HCT116 (cell line): ENCODE results near the gene DPP6. TPM values are rescaled to one million over a fixed set of nuclear protein-coding genes. Genes with fewer than 3 reads are reported as not detected.

Experiments used
- ATAC-seq: fragments of 200-7000 bp; cut with Tn5 transposase; 2 replicates; pipeline ENCODE4 v1.9.1; 2020; ENCODE audit warnings: mild to moderate bottlenecking, moderate library complexity
- BruUV-seq: library from RNA; stranded (reverse); fragments of 400-500 nt; replicated peaks from 2 replicates; lab custom pipeline; 2021; lab: Mats Ljungman, UMichigan
- CTCF ChIA-PET: fragments of 300-600 bp; sonication (Branson Sonifier 250); formaldehyde crosslinking; loops from one replicate; lab custom pipeline; 2021; ENCODE audit warnings: antibody characterized with exemption; lab: Charles Lee
- POLR2A ChIA-PET: fragments of 300-600, 350-600 bp; sonication (Branson Sonifier 250); formaldehyde crosslinking; loops from one replicate; lab custom pipeline; 2021; ENCODE audit warnings: antibody characterized with exemption; lab: Charles Lee
- RAD21 ChIA-PET, 2 experiments: fragments of 300-600 bp; sonication (Branson Sonifier 250); formaldehyde crosslinking; loops; one replicate each; lab custom pipeline; 2023; ENCODE audit warnings: low total read pairs in 2 of 2; ENCODE audit not compliant: uncharacterized antibody in 2 of 2, unreplicated experiment in 2 of 2, low non-redundant PET in 1 of 2; lab: Charles Lee
- DNase-seq: peaks from one replicate; pipeline ENCODE4 v3.0.0-alpha.2; 2010; ENCODE audit warnings: low read depth, low spot score
- H2AFZ ChIP-seq: fragments of 200-600 bp; shearing (Covaris generic), sonication (generic); 2 replicates; pipeline ENCODE4 v1.6.1; 2017; ENCODE audit warnings: low read depth, mixed run types, mixed read lengths, antibody characterized with exemption, low read length; ENCODE audit not compliant: poor library complexity, severe bottlenecking
- H3K27ac ChIP-seq: 2 replicates; pipeline ENCODE4 v1.5.1; 2012; ENCODE audit warnings: low read depth, low read length
- H3K27me3 ChIP-seq: fragments of 200-600 bp; sonication (generic); 2 replicates; pipeline ENCODE4 v1.6.1; 2016; ENCODE audit warnings: mixed run types, low read length, mixed read lengths; ENCODE audit not compliant: insufficient read depth
- H3K36me3 ChIP-seq, 2 experiments: fragments of 200-500 bp in 1 of 2; fragments of 200-600 bp in 1 of 2; sonication (Bioruptor generic) in 1 of 2; sonication (generic) in 1 of 2; 2 replicates each; pipeline versions ENCODE4 v1.5.1 to v1.6.1; 2014 to 2016; ENCODE audit warnings: low read length in 2 of 2, inconsistent platforms in 1 of 2, mixed read lengths in 1 of 2, mixed run types in 1 of 2; ENCODE audit not compliant: insufficient read depth in 2 of 2, control insufficient read depth in 1 of 2
- H3K4me1 ChIP-seq, 2 experiments: fragments of 200-600 bp in 1 of 2; sonication (generic) in 1 of 2; 2 replicates each; pipeline versions ENCODE4 v1.5.1 to v1.6.1; 2012 to 2017; ENCODE audit warnings: low read length in 2 of 2, inconsistent platforms in 1 of 2, mild to moderate bottlenecking in 1 of 2, mixed read lengths in 1 of 2, mixed run types in 1 of 2, moderate library complexity in 1 of 2; ENCODE audit not compliant: insufficient read depth in 2 of 2, control insufficient read depth in 1 of 2
- H3K4me2 ChIP-seq: fragments of 200-600 bp; sonication (generic); 2 replicates; pipeline ENCODE4 v1.6.1; 2017; ENCODE audit warnings: mixed run types, low read length, mixed read lengths
- H3K4me3 ChIP-seq, 2 experiments: fragments of 200-600 bp in 1 of 2; sonication (generic) in 1 of 2; replicated peaks in 1 of 2; 2 replicates each; pipeline ENCODE4 v1.5.1; 2011 to 2016; ENCODE audit warnings: low read length in 2 of 2, control low read depth in 1 of 2, low read depth in 1 of 2, mild to moderate bottlenecking in 1 of 2, mixed read lengths in 1 of 2, mixed run types in 1 of 2
- H3K79me2 ChIP-seq: fragments of 200-600 bp; sonication (generic); 2 replicates; pipeline ENCODE4 v1.6.1; 2017; ENCODE audit warnings: mild to moderate bottlenecking, mixed run types, low read length, moderate library complexity, mixed read lengths; ENCODE audit not compliant: insufficient read depth
- H3K9ac ChIP-seq: fragments of 200-600 bp; sonication (generic); 2 replicates; pipeline ENCODE4 v1.6.1; 2016; ENCODE audit warnings: low read length, mixed read lengths
- H3K9me2 ChIP-seq: fragments of 200-600 bp; sonication (generic), shearing (Covaris generic); 2 replicates; pipeline ENCODE4 v1.6.1; 2017; ENCODE audit warnings: mixed run types, mild to moderate bottlenecking, moderate library complexity; ENCODE audit not compliant: insufficient read depth
- H3K9me3 ChIP-seq, 2 experiments: fragments of 200-500 bp in 1 of 2; fragments of 200-600 bp in 1 of 2; sonication (Bioruptor generic) in 1 of 2; sonication (generic) in 1 of 2; 2 replicates each; pipeline ENCODE4 v1.6.1; 2014 to 2017; ENCODE audit warnings: low read length in 2 of 2, mixed read lengths in 2 of 2, inconsistent platforms in 1 of 2, low read depth in 1 of 2, mild to moderate bottlenecking in 1 of 2, mixed run types in 1 of 2, moderate library complexity in 1 of 2; ENCODE audit not compliant: control insufficient read depth in 1 of 2, insufficient read depth in 1 of 2
- H4K20me1 ChIP-seq: fragments of 200-600 bp; sonication (generic), shearing (Covaris generic); 2 replicates; pipeline ENCODE4 v1.6.1; 2017; ENCODE audit warnings: mixed run types, mild to moderate bottlenecking, moderate library complexity; ENCODE audit not compliant: insufficient read depth
- EZH2 ChIP-seq: fragments of 200-600 bp; sonication (generic); IDR thresholded peaks from 2 replicates; pipeline ENCODE4 v1.6.1; 2017; ENCODE audit warnings: antibody characterized with exemption, mixed run types
- FOSL1 ChIP-seq: IDR thresholded peaks from 2 replicates; pipeline ENCODE4 v1.6.1; 2012; ENCODE audit warnings: low read depth
- SIN3A ChIP-seq: IDR thresholded peaks from 2 replicates; pipeline ENCODE4 v1.6.1; 2012; ENCODE audit warnings: low read depth
- SRF ChIP-seq: IDR thresholded peaks from 2 replicates; pipeline ENCODE4 v1.6.1; 2012; ENCODE audit warnings: low read depth
- YY1 ChIP-seq: IDR thresholded peaks from 2 replicates; pipeline ENCODE4 v1.6.1; 2011; ENCODE audit warnings: low read length, low read depth, moderate library complexity, mild to moderate bottlenecking; ENCODE audit not compliant: insufficient replicate concordance; ENCODE audit errors: extremely low read depth
- ZBTB33 ChIP-seq: IDR thresholded peaks from 2 replicates; pipeline ENCODE4 v1.6.1; 2011; ENCODE audit warnings: mild to moderate bottlenecking, low read length, moderate library complexity; ENCODE audit not compliant: insufficient replicate concordance; ENCODE audit errors: extremely low read depth
- ZFX ChIP-seq: fragments of 450-650 bp; IDR thresholded peaks from 2 replicates; pipeline ENCODE4 v1.6.1; 2017
- intact Hi-C: fragments of 100-400 bp; cut with micrococcal nuclease; formaldehyde crosslinking; loops from 2 replicates; pipeline ENCODE4 v1.10.0; 2022
- total RNA-seq: library from RNA; stranded (reverse); gene quantifications from one replicate; pipeline ENCODE4 v1.2.1, GENCODE V29; 2021; ENCODE audit not compliant: unreplicated experiment

The DPP6 gene
- total RNA-seq, 1 experiment from 2014 or later: not detected

- no peak overlapping the region for H3K9ac ChIP-seq
- H3K9me3 ChIP-seq: peaks cover 0 to 11% of the 10 kb centered on the region in 2 experiments; a peak in 2 of 4 replicates
- intact Hi-C loops: no loop called here
- RAD21 ChIA-PET: no interaction called here
- no peak overlapping the region for H3K4me2 ChIP-seq
- H3K27me3 ChIP-seq: no peaks in the 10 kb centered on the region
- no peak overlapping the region for H3K27ac ChIP-seq
- no peaks in the 10 kb centered on the region for H4K20me1 ChIP-seq
- no peak for DNase-seq
- H3K9me2 ChIP-seq: no peaks in the 10 kb centered on the region
- no peaks in the 10 kb centered on the region for H3K79me2 ChIP-seq
- H3K36me3 ChIP-seq: no peaks in the 10 kb centered on the region
- CTCF ChIA-PET: no interaction called here
- no TSS peak for BruUV-seq
- no peak overlapping the region for H2AFZ ChIP-seq
- no peaks in the 10 kb centered on the region for H3K4me1 ChIP-seq
- POLR2A ChIA-PET: no interaction called here
- TF ChIP-seq SIN3A (no peak), YY1 (no peak), EZH2 (no peak), SRF (no peak)
- no peak overlapping the region for H3K4me3 ChIP-seq
- no peak for ATAC-seq
Measured at GRCh38 chr7:154350892-154351291, 298.7 kb downstream of the DPP6 start.

- H3K9me3 ChIP-seq: peaks cover 0 to 6% of the 10 kb centered on the region in 2 experiments; a peak in 2 of 4 replicates
- DNase-seq: no peak
- H3K4me2 ChIP-seq: no peak overlapping the region
- intact Hi-C loops: no loop called here
- ChIA-PET RAD21 (no interaction called here), CTCF (no interaction called here), POLR2A (no interaction called here)
- TF ChIP-seq ZBTB33 (no peak), ZFX (no peak), FOSL1 (no peak), YY1 (no peak)
- no peaks in the 10 kb centered on the region for H4K20me1 ChIP-seq
- no TSS peak for BruUV-seq
- H3K4me1 ChIP-seq: no peaks in the 10 kb centered on the region
- ATAC-seq: no peak
- no peak overlapping the region for H3K9ac ChIP-seq
- H3K36me3 ChIP-seq: no peaks in the 10 kb centered on the region
- no peaks in the 10 kb centered on the region for H3K9me2 ChIP-seq
- H3K4me3 ChIP-seq: no peak overlapping the region
- H2AFZ ChIP-seq: no peak overlapping the region
- no peaks in the 10 kb centered on the region for H3K27me3 ChIP-seq
- no peaks in the 10 kb centered on the region for H3K79me2 ChIP-seq
- H3K27ac ChIP-seq: no peak overlapping the region
Measured at GRCh38 chr7:154353355-154353767, 301.2 kb downstream of the DPP6 start.
